BLaER1 treated with 17β-estradiol and CSF1 and Interleukin-3, amounts not matched to agents 10 nM and 100 nM (cell line): ENCODE measurements around the gene ANKRD44.

Source experiments
- H3K27ac ChIP-seq, 11 experiments: shearing (Covaris generic); formaldehyde crosslinking; 2 replicates each; pipeline ENCODE4 v1.8.1; 2022
- H3K27me3 ChIP-seq, 11 experiments: shearing (Covaris generic); formaldehyde crosslinking; 2 replicates each; pipeline ENCODE4 v1.8.1; 2022
- H3K36me3 ChIP-seq, 11 experiments: shearing (Covaris generic); formaldehyde crosslinking; 2 replicates each; pipeline ENCODE4 v1.8.1; 2022
- H3K4me1 ChIP-seq, 10 experiments: shearing (Covaris generic); formaldehyde crosslinking; 2 replicates each; pipeline ENCODE4 v1.8.1; 2022
- H3K4me2 ChIP-seq, 11 experiments: shearing (Covaris generic); formaldehyde crosslinking; 2 replicates each; pipeline ENCODE4 v1.8.1; 2022
- H3K4me3 ChIP-seq, 10 experiments: shearing (Covaris generic); formaldehyde crosslinking; 2 replicates each; pipeline ENCODE4 v1.8.1; 2022
- H3K9ac ChIP-seq, 11 experiments: shearing (Covaris generic); formaldehyde crosslinking; 2 replicates each; pipeline ENCODE4 v1.8.1; 2022
- H3K9me3 ChIP-seq, 11 experiments: shearing (Covaris generic); formaldehyde crosslinking; replicated peaks in 1 of 11; 2 replicates each; pipeline ENCODE4 v1.8.1; 2022
- H4K20me1 ChIP-seq, 11 experiments: shearing (Covaris generic); formaldehyde crosslinking; 2 replicates each; pipeline ENCODE4 v1.8.1; 2022
- Cebpa-rat ChIP-seq, 11 experiments: shearing (Covaris generic); IDR thresholded peaks; 2 replicates each; pipeline ENCODE4 v1.8.1; 2022

The ANKRD44 gene

GRCh38 chr2:197212344-197213262, 98.0 kb downstream of the ANKRD44 start:
- Histone ChIP-seq H3K4me3 (no peak overlapping the region), H3K4me1 (peaks cover 32 to 100% (median 50%) of the 10 kb centered on the region in 10 experiments), H3K27ac (peak overlapping the region in 3 of 11 experiments; percentile 10 to 25 (median 20); a peak in 4 of 22 replicates), H3K4me2 (peak overlapping the region; percentile 9 to 97 (median 49); a peak in 19 of 22 replicates), H4K20me1 (no peaks in the 10 kb centered on the region), H3K9me3 (no peaks in the 10 kb centered on the region), H3K36me3 (no peaks in the 10 kb centered on the region), H3K9ac (no peak overlapping the region), H3K27me3 (no peaks in the 10 kb centered on the region)
- no peak for TF ChIP-seq Cebpa-rat (IDR thresholded peaks at IDR 0.05)

GRCh38 chr2:197211881-197212342, 98.7 kb downstream of the ANKRD44 start:
- Histone ChIP-seq H3K36me3 (no peaks in the 10 kb centered on the region), H3K4me1 (peaks cover 26 to 100% (median 44%) of the 10 kb centered on the region in 10 experiments), H3K4me3 (no peak overlapping the region)

GRCh38 chr2:197210430-197210829, 100.2 kb downstream of the ANKRD44 start:
- Histone ChIP-seq H3K36me3 (peaks cover 0 to 3% (median 0%) of the 10 kb centered on the region in 11 experiments; a peak in 1 of 22 replicates), H3K9ac (peak overlapping the region in 5 of 11 experiments; percentile 31 to 62 (median 42); a peak in 8 of 22 replicates), H3K27me3 (no peaks in the 10 kb centered on the region), H3K4me1 (peaks cover 14 to 100% (median 32%) of the 10 kb centered on the region in 10 experiments), H3K4me3 (no peak overlapping the region), H3K9me3 (no peaks in the 10 kb centered on the region), H4K20me1 (no peaks in the 10 kb centered on the region), H3K4me2 (peak overlapping the region; percentile 36 to 97 (median 60)), H3K27ac (peak overlapping the region in 9 of 11 experiments; percentile 39 to 77 (median 71); a peak in 18 of 22 replicates)
- no peak for TF ChIP-seq Cebpa-rat (IDR thresholded peaks at IDR 0.05)

More at GRCh38 chr2:197211881-197212342, 98.7 kb downstream of the ANKRD44 start:
- peak overlapping the region in 6 of 11 experiments; percentile 9 to 97 (median 77); a peak in 9 of 22 replicates for H3K4me2 ChIP-seq
- TF ChIP-seq Cebpa-rat (IDR thresholded peaks at IDR 0.05), result no peak
- H4K20me1 ChIP-seq, result no peaks in the 10 kb centered on the region
- no peak overlapping the region for H3K9ac ChIP-seq
- no peaks in the 10 kb centered on the region for H3K27me3 ChIP-seq
- peak overlapping the region in 1 of 11 experiments; percentile 20; a peak in 2 of 22 replicates for H3K27ac ChIP-seq
- H3K9me3 ChIP-seq, result no peaks in the 10 kb centered on the region

GRCh38 chr2:197209742-197210408, 100.7 kb downstream of the ANKRD44 start:
- peak overlapping the region in 5 of 11 experiments; percentile 31 to 62 (median 42); a peak in 9 of 22 replicates for H3K9ac ChIP-seq
- peak overlapping the region in 9 of 11 experiments; percentile 39 to 77 (median 71); a peak in 18 of 22 replicates for H3K27ac ChIP-seq
- peak overlapping the region; percentile 36 to 97 (median 60) for H3K4me2 ChIP-seq
- H3K36me3 ChIP-seq, result peaks cover 0 to 8% (median 0%) of the 10 kb centered on the region in 11 experiments; a peak in 2 of 22 replicates
- no peak for TF ChIP-seq Cebpa-rat (IDR thresholded peaks at IDR 0.05)
- H3K9me3 ChIP-seq, result no peaks in the 10 kb centered on the region
- peaks cover 14 to 98% (median 31%) of the 10 kb centered on the region in 10 experiments for H3K4me1 ChIP-seq
- no peaks in the 10 kb centered on the region for H3K27me3 ChIP-seq
- no peak overlapping the region for H3K4me3 ChIP-seq
- H4K20me1 ChIP-seq, result no peaks in the 10 kb centered on the region

GRCh38 chr2:197209246-197209645, 101.3 kb downstream of the ANKRD44 start:
- Histone ChIP-seq H3K36me3 (peaks cover 0 to 14% (median 0%) of the 10 kb centered on the region in 11 experiments; a peak in 3 of 22 replicates), H3K4me2 (peak overlapping the region in 10 of 11 experiments; percentile 36 to 97 (median 67); a peak in 18 of 22 replicates), H3K27ac (peak overlapping the region in 8 of 11 experiments; percentile 39 to 77 (median 71); a peak in 10 of 22 replicates)

GRCh38 chr2:197208841-197209240, 101.7 kb downstream of the ANKRD44 start:
- H4K20me1 ChIP-seq, result no peaks in the 10 kb centered on the region
- H3K4me3 ChIP-seq, result no peak overlapping the region
- H3K4me1 ChIP-seq, result peaks cover 14 to 87% (median 31%) of the 10 kb centered on the region in 10 experiments
- H3K9ac ChIP-seq, result no peak overlapping the region
- no peak for TF ChIP-seq Cebpa-rat (IDR thresholded peaks at IDR 0.05)
- peaks cover 0 to 14% (median 0%) of the 10 kb centered on the region in 11 experiments; a peak in 3 of 22 replicates for H3K36me3 ChIP-seq
- H3K27me3 ChIP-seq, result no peaks in the 10 kb centered on the region
- peak overlapping the region in 5 of 11 experiments; percentile 36 to 97 (median 89); a peak in 8 of 22 replicates for H3K4me2 ChIP-seq
- peak overlapping the region in 3 of 11 experiments; percentile 71 to 77 (median 71); a peak in 4 of 22 replicates for H3K27ac ChIP-seq
- H3K9me3 ChIP-seq, result no peaks in the 10 kb centered on the region

More at GRCh38 chr2:197209246-197209645, 101.3 kb downstream of the ANKRD44 start:
- Histone ChIP-seq H3K9ac (no peak overlapping the region; a peak in 1 of 22 replicates), H3K27me3 (no peaks in the 10 kb centered on the region), H3K4me3 (no peak overlapping the region), H4K20me1 (no peaks in the 10 kb centered on the region), H3K4me1 (peaks cover 14 to 91% (median 31%) of the 10 kb centered on the region in 10 experiments), H3K9me3 (no peaks in the 10 kb centered on the region)
- no peak for TF ChIP-seq Cebpa-rat (IDR thresholded peaks at IDR 0.05)

- Histone ChIP-seq H3K4me2 (peak overlapping the region in 5 of 11 experiments; percentile 16 to 97 (median 89); a peak in 9 of 22 replicates), H3K27ac (peak overlapping the region in 4 of 11 experiments; percentile 7 to 50 (median 48); a peak in 7 of 22 replicates), H3K27me3 (no peaks in the 10 kb centered on the region), H3K4me3 (no peak overlapping the region), H3K9ac (peak overlapping the region in 2 of 11 experiments; percentile 26 to 45; a peak in 1 of 22 replicates), H3K9me3 (no peaks in the 10 kb centered on the region), H4K20me1 (no peaks in the 10 kb centered on the region), H3K4me1 (peaks cover 14 to 79% (median 30%) of the 10 kb centered on the region in 10 experiments), H3K36me3 (peaks cover 0 to 20% (median 0%) of the 10 kb centered on the region in 11 experiments; a peak in 4 of 22 replicates)
- no peak for TF ChIP-seq Cebpa-rat (IDR thresholded peaks at IDR 0.05)
Measured at GRCh38 chr2:197208024-197208423, 102.6 kb downstream of the ANKRD44 start.

GRCh38 chr2:197207598-197207997, 103.0 kb downstream of the ANKRD44 start:
- Histone ChIP-seq H3K36me3 (peaks cover 0 to 25% (median 0%) of the 10 kb centered on the region in 11 experiments; a peak in 4 of 22 replicates), H3K27ac (peak overlapping the region in 4 of 11 experiments; percentile 7 to 50 (median 48); a peak in 7 of 22 replicates), H3K4me1 (peaks cover 14 to 75% (median 26%) of the 10 kb centered on the region in 10 experiments), H4K20me1 (no peaks in the 10 kb centered on the region), H3K27me3 (no peaks in the 10 kb centered on the region), H3K4me2 (peak overlapping the region in 5 of 11 experiments; percentile 16 to 97 (median 89); a peak in 9 of 22 replicates), H3K4me3 (no peak overlapping the region), H3K9ac (peak overlapping the region in 2 of 11 experiments; percentile 26 to 45; a peak in 1 of 22 replicates), H3K9me3 (no peaks in the 10 kb centered on the region)
- TF ChIP-seq Cebpa-rat (IDR thresholded peaks at IDR 0.05), result no peak
